HG03354 (cell line): ENCODE results near the gene FBXL20.
A peak's percentile ranks its signal among the peaks of the same experiment; 100 is the strongest.

ENCODE experiments used
- ATAC-seq: cut with Tn5 transposase; IDR thresholded peaks from one replicate; pipeline ENCODE4 v1.9.1; 2021; ENCODE audit warnings: mild to moderate bottlenecking; ENCODE audit not compliant: unreplicated experiment, poor library complexity, severe bottlenecking

Gene FBXL20

DNA sequence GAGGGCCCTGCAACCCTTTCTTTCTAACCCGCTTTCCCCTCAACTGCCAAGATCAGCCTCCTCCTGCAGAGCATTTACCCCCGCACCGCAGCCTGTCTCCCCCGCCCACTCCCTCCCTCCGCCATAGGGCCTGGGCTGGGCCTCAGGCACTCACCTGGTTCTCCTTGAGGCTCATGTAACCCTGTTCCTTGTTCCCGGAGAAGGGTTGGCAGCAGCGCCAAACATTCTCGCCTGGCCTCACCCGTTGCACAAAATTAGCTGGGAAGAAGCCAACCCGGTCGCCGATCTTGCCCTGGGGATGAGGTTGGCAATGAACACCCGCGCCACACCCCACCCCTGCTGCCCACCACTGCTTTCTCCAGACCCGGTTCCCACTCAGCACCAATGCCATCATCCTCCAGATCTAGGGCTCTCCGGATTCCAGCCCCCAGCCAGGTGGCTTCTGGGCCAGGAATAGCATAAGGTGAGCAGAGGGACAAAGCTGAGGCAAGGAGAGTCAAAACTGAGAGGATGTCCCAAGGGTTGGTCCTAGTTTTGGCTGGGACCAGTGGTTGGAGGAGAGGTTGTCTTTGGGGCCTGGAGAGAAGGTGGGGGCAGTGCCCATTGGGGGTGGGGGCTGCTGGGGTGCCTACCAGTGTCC is 188.5 kb downstream of the FBXL20 start:
- no peak for ATAC-seq

DNA sequence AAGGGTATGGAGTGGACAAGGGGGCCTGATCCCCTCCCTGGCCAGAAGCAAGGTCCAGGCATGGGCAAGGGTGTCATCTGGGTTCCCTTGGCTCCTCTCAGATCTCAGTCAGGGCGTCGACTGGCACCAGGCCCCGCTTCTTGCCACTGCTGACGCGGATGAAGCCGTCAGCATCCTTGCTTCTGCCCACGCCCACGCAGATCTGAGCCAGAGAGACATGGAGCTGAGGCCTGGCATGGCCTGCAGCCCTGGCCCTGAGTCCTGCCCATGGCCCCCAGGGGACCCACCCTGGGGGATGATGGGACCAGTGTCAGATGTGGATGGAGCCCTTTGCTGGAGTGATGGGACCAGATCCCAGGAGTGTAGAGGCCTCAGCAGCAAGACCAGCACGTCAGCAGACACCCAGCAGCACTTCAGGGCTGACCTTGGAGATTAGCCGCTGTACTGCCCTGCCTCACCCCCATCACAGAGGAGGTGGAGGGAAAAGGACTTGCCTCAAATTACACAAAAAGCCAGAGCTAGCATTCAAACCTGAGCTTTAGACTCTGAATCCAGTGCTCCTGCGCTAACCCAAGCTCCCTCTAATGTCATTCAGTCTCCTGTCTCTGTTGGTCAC is 189.1 kb downstream of the FBXL20 start:
- no peak for ATAC-seq

DNA sequence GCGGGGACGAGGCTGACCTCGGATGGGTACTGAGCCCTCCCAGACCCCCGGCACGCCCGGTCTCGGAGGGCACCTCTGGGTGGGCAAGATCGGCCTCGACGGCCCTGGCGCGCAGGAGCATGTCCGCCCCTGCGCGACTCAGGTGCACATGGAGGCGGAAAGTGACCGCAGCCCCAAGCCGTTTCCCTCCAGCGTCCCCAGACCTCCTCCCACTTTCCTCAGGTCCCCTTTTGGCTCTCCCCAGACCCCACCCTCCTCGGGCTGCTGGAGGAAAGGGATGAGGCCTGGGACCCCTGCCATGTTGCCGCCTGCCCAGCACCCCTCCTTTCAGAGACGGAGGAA is 191.4 kb downstream of the FBXL20 start:
- no peak for ATAC-seq

DNA sequence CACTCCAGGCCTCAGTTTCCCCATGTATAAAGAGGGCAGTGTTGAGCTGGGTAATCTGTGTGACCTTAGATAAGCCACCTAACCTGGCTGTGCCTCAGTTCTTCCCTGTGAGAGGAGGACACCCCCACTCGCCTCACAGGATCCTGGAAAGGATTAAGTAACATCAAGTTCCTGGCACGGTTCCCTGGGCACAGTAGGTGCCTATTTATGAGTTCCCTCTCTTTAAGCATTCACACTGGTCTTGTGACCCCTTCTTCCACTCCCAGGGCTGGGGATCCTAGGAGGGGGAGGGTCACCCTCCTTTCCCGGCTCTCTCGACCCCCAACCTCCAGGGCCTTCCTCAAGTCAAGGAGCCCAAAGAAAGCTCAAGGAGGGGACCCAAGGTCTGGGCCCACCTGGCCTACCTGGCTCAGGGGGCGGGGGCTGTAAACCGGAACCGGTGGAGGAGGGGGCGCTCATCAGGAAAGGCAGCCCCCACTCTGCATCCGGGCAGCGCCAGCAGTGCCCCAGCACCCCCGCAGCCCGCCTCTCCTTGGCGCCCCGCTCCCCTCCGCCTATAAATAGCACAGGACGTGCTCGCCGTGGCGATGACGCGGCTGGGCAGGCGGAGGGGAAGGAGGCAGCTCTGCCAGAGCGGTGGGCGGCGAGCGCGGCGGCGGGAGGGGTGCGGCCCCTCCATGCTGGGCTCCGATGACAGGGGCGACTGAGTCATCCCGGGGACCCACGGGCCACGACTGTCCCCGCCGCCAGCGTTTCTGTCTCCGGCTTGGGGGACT is 191.9 kb downstream of the FBXL20 start:
- ATAC-seq, result no peak

DNA sequence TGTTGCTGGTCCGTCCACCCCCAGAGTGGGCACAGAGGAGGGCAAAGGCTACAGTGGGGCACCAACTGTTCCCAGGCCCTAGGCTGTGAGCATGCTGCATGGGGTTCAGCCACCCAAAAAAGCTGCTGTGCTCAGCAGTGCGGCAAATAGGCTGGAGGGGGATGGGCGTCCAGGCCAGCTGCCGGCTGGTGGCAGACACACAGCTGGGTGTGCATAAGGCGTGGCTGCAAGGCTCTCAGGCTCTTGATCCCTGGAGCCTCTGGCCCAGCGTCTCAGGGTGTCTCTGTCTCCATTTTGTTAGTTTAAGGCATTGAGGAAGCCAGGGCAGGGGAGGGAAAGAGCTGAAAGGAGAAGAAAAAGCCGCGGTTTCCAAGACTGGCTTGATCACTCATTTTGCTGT is 192.5 kb downstream of the FBXL20 start:
- peak; percentile 50 for ATAC-seq

DNA sequence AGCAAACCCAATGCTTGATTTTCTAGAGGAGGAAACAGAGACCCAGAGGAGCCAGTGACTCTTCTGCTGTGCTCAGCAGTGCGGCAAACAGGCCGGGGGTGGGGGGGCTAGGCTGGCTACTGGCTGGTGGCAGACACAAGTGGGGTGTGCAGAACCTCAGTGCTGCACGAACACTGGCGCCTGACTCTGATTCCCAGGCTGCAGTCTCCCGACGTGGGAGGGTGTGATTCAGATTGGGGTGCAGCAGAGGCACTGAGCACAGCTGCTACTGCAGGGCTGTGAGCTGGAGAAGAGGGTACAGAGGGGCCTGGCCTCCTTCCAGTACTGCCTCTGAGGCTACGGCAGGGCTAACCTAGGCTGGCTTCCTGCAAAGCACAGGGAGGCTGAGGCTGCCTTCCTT is 193.3 kb downstream of the FBXL20 start:
- no peak for ATAC-seq

DNA sequence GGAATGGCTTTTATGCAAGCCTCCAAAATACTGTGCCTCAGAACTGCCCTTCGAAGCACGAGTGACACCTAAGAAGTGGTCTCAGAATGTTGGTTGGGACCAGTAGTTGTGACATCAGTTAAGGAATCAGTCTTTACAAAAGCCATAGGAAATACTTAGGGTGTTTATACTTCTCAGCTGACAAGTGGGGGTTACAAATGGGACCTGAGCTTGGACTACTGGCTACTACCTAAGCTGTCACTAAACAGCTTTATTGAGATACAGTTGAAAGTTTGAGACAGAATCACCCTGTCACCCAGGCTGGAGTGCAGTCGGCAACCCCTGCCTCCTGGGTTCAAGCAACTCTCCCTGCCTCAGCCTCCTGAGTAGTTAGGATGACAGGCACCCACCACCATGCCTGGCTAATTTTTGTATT is 196.3 kb downstream of the FBXL20 start:
- no peak for ATAC-seq

DNA sequence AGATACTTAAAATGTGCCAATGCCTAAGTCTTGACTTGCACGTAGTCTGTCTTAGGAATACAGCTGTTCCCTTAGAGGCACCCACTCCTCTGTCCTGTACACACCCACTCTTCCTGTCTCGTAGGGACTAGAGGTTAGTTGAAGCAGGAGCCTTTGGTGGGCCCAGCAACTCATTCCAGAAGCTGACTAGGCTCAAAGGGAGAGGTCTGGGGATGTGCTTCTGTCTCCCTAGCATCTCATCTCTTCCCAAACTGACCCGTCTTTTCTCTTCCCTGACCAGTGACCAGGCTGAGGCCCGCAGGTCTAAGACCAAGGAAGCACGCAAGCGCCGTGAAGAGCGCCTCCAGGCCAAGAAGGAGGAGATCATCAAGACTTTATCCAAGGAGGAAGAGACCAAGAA is 197.2 kb downstream of the FBXL20 start:
- ATAC-seq, result no peak
